ENCODE data around the gene ESRRG. TPM values are rescaled to one million over a fixed set of nuclear protein-coding genes. Genes with fewer than 3 reads are reported as not detected.

The ESRRG gene
- total and polyA plus RNA-seq, 2 of the 8 experiments (the other 6 are each of a cell fraction or from before 2014, with no cell fraction given): 0.59 to 1.4 TPM

- TF ChIP-seq ATF2 (IDR thresholded peaks at IDR 0.05; ENCODE audit: low read length) (no peak), SP4 (IDR thresholded peaks at IDR 0.05; ENCODE audit: low read length) (no peak), HDAC2 (IDR thresholded peaks at IDR 0.05; ENCODE audit: borderline replicate concordance in 1 of 2, low read depth in 2 of 2, low read length in 2 of 2) (no peak), YY1 (IDR thresholded peaks at IDR 0.05; ENCODE audit: low read depth, low read length) (no peak), POLR2A (IDR thresholded peaks at IDR 0.05; ENCODE audit: control extremely low read depth in 1 of 2, low read depth in 2 of 2, low read length in 2 of 2) (no peak), NRF1 (IDR thresholded peaks at IDR 0.05; ENCODE audit: low read depth, low read length) (no peak), CHD2 (IDR thresholded peaks at IDR 0.05; ENCODE audit: low read length) (no peak), PHF8 (conservative IDR thresholded peaks at IDR 0.05; ENCODE audit: low read depth, low read length) (no peak), SIRT6 (IDR thresholded peaks at IDR 0.05; ENCODE audit: low read length) (no peak)
Measured at GRCh38 chr1:216523449-216524190, 199.6 kb downstream of the ESRRG start (continued).

Measured in H1 (cell line).